GM23248 (cell line): ENCODE results near the gene SGK1. TPM values are rescaled to one million over a fixed set of nuclear protein-coding genes. Genes with fewer than 3 reads are reported as not detected.
A peak's percentile ranks its signal among the peaks of the same experiment; 100 is the strongest.

ENCODE experiments used
- DNase-seq: peaks from one replicate; pipeline ENCODE4 v3.0.0-alpha.2; 2015
- H2AFZ ChIP-seq: fragments of 200-600 bp; sonication (generic); 2 replicates; pipeline ENCODE4 v1.6.1; 2016; ENCODE audit warnings: antibody characterized with exemption
- H3F3A ChIP-seq: fragments of 200-600 bp; sonication (generic); 2 replicates; pipeline ENCODE4 v1.6.1; 2016; ENCODE audit warnings: mild to moderate bottlenecking, antibody characterized with exemption, mixed run types; ENCODE audit not compliant: insufficient read depth
- H3K27ac ChIP-seq: fragments of 200-600 bp; sonication (generic); 2 replicates; pipeline ENCODE4 v1.5.1; 2016; ENCODE audit warnings: mild to moderate bottlenecking
- H3K27me3 ChIP-seq: fragments of 200-600 bp; sonication (generic); replicated peaks from 2 replicates; pipeline ENCODE4 v1.6.1; 2016; ENCODE audit warnings: mild to moderate bottlenecking; ENCODE audit not compliant: insufficient read depth
- H3K36me3 ChIP-seq: fragments of 200-600 bp; sonication (generic); 2 replicates; pipeline ENCODE4 v1.6.1; 2016; ENCODE audit warnings: low read depth, mild to moderate bottlenecking
- H3K4me1 ChIP-seq: fragments of 200-600 bp; sonication (generic); 2 replicates; pipeline ENCODE4 v1.6.1; 2016; ENCODE audit warnings: mild to moderate bottlenecking; ENCODE audit not compliant: insufficient read depth
- H3K4me2 ChIP-seq: fragments of 200-600 bp; sonication (generic); one replicate; pipeline ENCODE4 v1.6.1; 2016; ENCODE audit warnings: mild to moderate bottlenecking; ENCODE audit not compliant: unreplicated experiment
- H3K4me3 ChIP-seq: fragments of 200-600 bp; sonication (generic); 2 replicates; pipeline ENCODE4 v1.5.1; 2016; ENCODE audit warnings: mild to moderate bottlenecking
- H3K79me2 ChIP-seq: fragments of 200-600 bp; sonication (generic); 2 replicates; pipeline ENCODE4 v1.6.1; 2016; ENCODE audit warnings: mild to moderate bottlenecking; ENCODE audit not compliant: insufficient read depth
- H3K9ac ChIP-seq: fragments of 200-600 bp; sonication (generic); 2 replicates; pipeline ENCODE4 v1.6.1; 2016; ENCODE audit warnings: mild to moderate bottlenecking
- H3K9me2 ChIP-seq: fragments of 200-600 bp; sonication (generic); 2 replicates; pipeline ENCODE4 v1.6.1; 2016; ENCODE audit warnings: mixed run types, mild to moderate bottlenecking, moderate library complexity; ENCODE audit not compliant: insufficient read depth
- H3K9me3 ChIP-seq: fragments of 200-600 bp; sonication (generic); one replicate; pipeline ENCODE4 v1.6.1; 2017; ENCODE audit warnings: low read depth
- H4K20me1 ChIP-seq: fragments of 200-600 bp; sonication (generic); 2 replicates; pipeline ENCODE4 v1.6.0; 2016; ENCODE audit not compliant: insufficient read depth
- EZH2 ChIP-seq: fragments of 200-600 bp; sonication (generic); IDR thresholded peaks from 2 replicates; pipeline ENCODE4 v1.6.1; 2018; ENCODE audit warnings: antibody characterized with exemption, mild to moderate bottlenecking; ENCODE audit not compliant: insufficient read depth, poor library complexity, severe bottlenecking
- EZH2phosphoT487 ChIP-seq: fragments of 200-600 bp; sonication (generic); IDR thresholded peaks from 2 replicates; pipeline ENCODE4 v1.6.1; 2018; ENCODE audit warnings: antibody characterized with exemption, moderate library complexity, mild to moderate bottlenecking, low read depth; ENCODE audit not compliant: insufficient read depth
- WGBS, 2 experiments: methylation state at CpG; one replicate each; pipeline ENCODE4 v1.1.6; 2015 to 2017; ENCODE audit warnings: low lambda C conversion rate in 2 of 2, low coverage in 1 of 2; ENCODE audit errors: missing lambda C conversion rate in 2 of 2; 5-methylcytosine and 5-hydroxymethylcytosine counted together
- in situ Hi-C: fragments of 300-500 bp; cut with MboI; formaldehyde crosslinking; loops from 2 replicates; pipeline ENCODE4 v1.15.0; 2020
- polyA plus RNA-seq: library from polyadenylated mRNA; unstranded; fragments of >200 nt; fragmentation: Nextera tagmentation; extraction: Ambion mirVana; gene quantifications from 2 replicates; pipeline ENCODE4 v1.2.1, GENCODE V29; 2016
- total RNA-seq: library from RNA; depleted of rRNA; stranded (reverse); fragments of >200 nt; shearing (Covaris generic); gene quantifications from 2 replicates; pipeline ENCODE4 v1.2.3, GENCODE V29; 2014

The SGK1 gene
- total and polyA plus RNA-seq, 2 experiments from 2014 or later = 134 to 228 TPM

DNA sequence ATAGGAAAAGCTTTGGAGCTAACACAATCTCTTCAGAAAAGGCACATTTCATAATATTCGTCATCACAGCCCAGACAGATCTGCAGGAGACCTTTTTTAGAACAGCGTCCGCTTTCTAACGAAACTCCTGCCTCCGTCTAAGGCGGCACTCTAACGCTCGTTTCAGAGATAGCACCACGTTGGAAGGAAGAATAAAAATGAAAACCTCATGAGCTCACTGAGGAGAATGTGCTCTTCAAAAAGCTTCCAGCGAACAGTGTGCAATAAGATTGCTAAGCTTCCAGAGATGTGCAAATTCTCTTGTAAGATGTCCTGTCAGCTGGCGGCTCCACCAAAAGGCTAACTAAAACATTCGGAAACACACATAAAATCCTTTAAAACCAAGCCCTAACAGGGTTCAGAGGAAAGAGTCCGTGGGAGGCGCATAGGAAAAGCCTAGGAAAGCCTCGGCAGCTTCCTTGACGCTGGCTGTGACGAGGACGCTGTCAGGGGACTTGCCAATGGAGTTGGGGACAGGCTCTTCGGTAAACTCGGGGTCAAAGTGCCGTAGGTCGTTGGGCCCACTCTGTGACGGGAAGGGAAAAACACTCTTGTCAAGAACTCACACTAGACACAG is 147.9 kb downstream of the SGK1 start:
- Histone ChIP-seq H3K27ac (0 out of 2 replicates have a peak overlapping the region, but pooled peaks have one; percentile 26), H3K4me1 (peaks cover 33% of the 10 kb centered on the region), H3K27me3 (no peaks in the 10 kb centered on the region), H3K79me2 (peaks cover 46% of the 10 kb centered on the region), H3K4me3 (peak overlapping the region; percentile 99), H3F3A (peaks cover 91% of the 10 kb centered on the region), H3K9me3 (no peaks in the 10 kb centered on the region), H3K9me2 (no peaks in the 10 kb centered on the region), H3K9ac (peak overlapping the region; percentile 99), H2AFZ (no peak overlapping the region), H3K4me2 (peak overlapping the region; percentile 99), H3K36me3 (peaks cover 54% of the 10 kb centered on the region), H4K20me1 (peaks cover 36% of the 10 kb centered on the region)
- no peak for TF ChIP-seq EZH2
- no peak for TF ChIP-seq EZH2phosphoT487
- WGBS, 2 experiments = 93% methylated on average over 23 of the region's 23 CpGs
- peak; percentile 14 for DNase-seq
- in situ Hi-C loops = loop anchor here (5.0 kb wide), 1 partner anchor 472 kb away; no protein-coding TSS in a partner anchor

DNA sequence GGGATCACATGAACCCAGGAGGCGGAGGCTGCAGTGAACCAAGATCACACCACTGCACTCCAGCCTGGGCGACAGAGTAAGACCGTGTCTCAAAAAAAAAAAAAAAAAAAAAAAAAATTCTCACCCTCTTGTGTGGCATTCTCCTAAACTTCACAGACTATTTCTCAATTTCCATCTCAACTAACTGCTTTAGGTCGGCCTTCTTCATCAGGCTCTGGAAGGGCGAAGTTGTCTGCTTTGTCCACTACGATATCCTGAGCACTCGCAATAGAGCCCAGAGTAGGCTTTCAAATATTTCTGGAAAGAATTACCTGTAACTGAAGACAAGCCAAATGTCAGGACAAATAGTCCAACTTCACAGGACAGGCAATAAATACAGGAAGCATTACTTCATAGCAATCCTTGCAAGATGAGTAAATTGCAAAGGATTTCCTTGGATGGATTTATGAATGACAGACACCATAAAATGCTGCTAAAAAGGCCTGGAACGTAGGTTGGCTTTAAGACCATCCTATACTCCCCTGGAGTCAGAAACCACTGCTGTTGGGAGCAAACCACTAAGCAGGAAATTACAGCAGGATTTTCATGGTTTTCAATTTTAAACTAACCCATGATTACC is 149.2 kb downstream of the SGK1 start:
- peaks cover 37% of the 10 kb centered on the region for H3K79me2 ChIP-seq
- peak overlapping the region; percentile 99 for H3K4me3 ChIP-seq
- H3K9me2 ChIP-seq = no peaks in the 10 kb centered on the region
- peaks cover 86% of the 10 kb centered on the region for H3F3A ChIP-seq
- no peaks in the 10 kb centered on the region for H3K9me3 ChIP-seq
- peaks cover 34% of the 10 kb centered on the region for H4K20me1 ChIP-seq
- H3K27me3 ChIP-seq = no peaks in the 10 kb centered on the region
- in situ Hi-C loops = loop anchor here (5.0 kb wide), 1 partner anchor 474 kb away; no protein-coding TSS in a partner anchor
- 95 to 96% methylated on average over 8 of the region's 8 CpGs for WGBS, 2 experiments
- H3K4me2 ChIP-seq = peak overlapping the region; percentile 99
- peak; percentile 25 for DNase-seq
- 0 out of 2 replicates have a peak overlapping the region, but pooled peaks have one; percentile 26 for H3K27ac ChIP-seq
- TF ChIP-seq EZH2phosphoT487 (no peak), EZH2 (no peak)
- peaks cover 33% of the 10 kb centered on the region for H3K4me1 ChIP-seq
- peak overlapping the region; percentile 99; the same call in 1 of the 2 replicates for H3K9ac ChIP-seq
- no peak overlapping the region for H2AFZ ChIP-seq
- peaks cover 52% of the 10 kb centered on the region for H3K36me3 ChIP-seq

DNA sequence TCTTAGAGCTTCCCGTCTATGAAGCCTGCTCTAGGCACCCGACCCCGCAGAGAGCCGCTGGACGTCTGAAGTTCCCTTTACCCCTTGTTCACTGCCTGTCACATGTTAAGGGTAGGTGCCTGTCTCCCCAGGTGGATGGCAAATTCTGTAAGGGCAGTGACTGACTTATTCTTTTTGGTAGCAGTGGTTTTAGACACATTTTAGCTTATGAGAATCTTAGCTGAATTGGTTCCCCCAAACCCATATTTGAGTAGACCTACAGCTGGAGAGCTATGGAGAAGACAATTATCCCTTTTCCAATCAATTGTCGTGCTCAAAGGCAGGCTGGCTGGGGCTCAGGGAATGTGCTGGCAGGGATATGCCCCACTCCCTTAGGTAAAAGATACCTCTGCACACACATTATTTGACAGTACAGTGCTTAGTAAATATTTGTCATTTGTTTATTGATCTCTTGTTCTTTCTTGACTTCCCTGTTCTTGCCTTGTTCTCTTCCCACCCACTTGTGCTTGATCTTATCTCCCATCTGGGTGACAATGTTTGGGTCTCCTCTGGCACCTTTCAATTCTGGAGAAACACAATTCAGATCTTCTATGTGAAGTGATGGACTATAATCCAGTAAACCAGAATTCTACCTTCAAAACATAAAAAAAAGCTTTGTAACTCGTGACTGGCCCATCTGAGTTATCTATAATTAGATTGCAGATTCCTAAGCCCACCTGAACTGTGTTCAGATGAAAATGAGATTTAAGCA is 151.2 kb downstream of the SGK1 start:
- Histone ChIP-seq H4K20me1 (peaks cover 16% of the 10 kb centered on the region; the same call in 1 of the 2 replicates), H3K4me3 (no peak overlapping the region), H3K36me3 (peaks cover 32% of the 10 kb centered on the region), H3K4me2 (no peak overlapping the region), H2AFZ (no peak overlapping the region), H3K9me3 (no peaks in the 10 kb centered on the region), H3K27me3 (no peaks in the 10 kb centered on the region), H3K79me2 (peaks cover 17% of the 10 kb centered on the region), H3K9ac (no peak overlapping the region), H3F3A (peaks cover 66% of the 10 kb centered on the region), H3K9me2 (no peaks in the 10 kb centered on the region), H3K4me1 (peaks cover 29% of the 10 kb centered on the region), H3K27ac (no peak overlapping the region)
- DNase-seq = no peak
- 79 to 84% methylated on average over 7 of the region's 7 CpGs for WGBS, 2 experiments
- TF ChIP-seq EZH2phosphoT487 (no peak), EZH2 (no peak)
- in situ Hi-C loops = loop anchor here (5.0 kb wide), 1 partner anchor 476 kb away; no protein-coding TSS in a partner anchor

DNA sequence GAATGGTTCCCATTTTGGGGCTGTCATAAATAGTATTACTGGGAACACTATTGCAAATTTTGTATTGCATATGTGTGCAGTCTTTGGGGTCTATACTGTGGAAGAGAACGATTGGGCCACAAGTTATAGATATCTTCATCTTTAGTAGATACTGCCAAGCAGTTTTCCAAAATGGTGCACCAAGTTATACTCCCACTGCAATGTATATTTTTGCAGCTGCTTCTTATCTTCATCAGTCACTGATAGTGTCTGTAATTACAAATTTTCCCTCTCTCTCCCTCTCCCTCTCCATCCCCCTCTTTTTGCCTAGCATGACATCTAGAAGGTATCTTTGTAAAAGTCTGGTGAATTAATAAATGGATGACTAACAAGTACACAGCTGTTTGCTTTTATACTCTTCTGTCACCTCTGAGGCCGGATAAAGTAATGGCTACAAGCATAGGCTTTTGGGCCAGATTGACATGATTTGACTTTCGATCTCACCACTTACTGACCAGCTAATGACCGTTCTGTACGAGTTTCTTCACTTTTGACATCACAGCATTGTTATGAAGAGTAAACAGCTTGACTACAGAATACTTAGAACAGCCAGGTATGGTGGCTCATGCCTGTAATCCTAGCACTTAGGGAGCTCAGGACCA is 152.2 kb downstream of the SGK1 start:
- H3K4me3 ChIP-seq = no peak overlapping the region
- H4K20me1 ChIP-seq = peaks cover 7% of the 10 kb centered on the region; the same call in 1 of the 2 replicates
- peaks cover 22% of the 10 kb centered on the region for H3K36me3 ChIP-seq
- 90% methylated on average over 5 of the region's 5 CpGs for WGBS, 2 experiments
- no peaks in the 10 kb centered on the region for H3K9me3 ChIP-seq
- peaks cover 63% of the 10 kb centered on the region for H3F3A ChIP-seq
- peaks cover 7% of the 10 kb centered on the region; the same call in 1 of the 2 replicates for H3K79me2 ChIP-seq
- no peak overlapping the region for H3K9ac ChIP-seq
- H2AFZ ChIP-seq = no peak overlapping the region
- in situ Hi-C loops = loop anchor here (5.0 kb wide), 1 partner anchor 477 kb away; no protein-coding TSS in a partner anchor
- TF ChIP-seq EZH2 (no peak), EZH2phosphoT487 (no peak)
- no peak overlapping the region for H3K27ac ChIP-seq
- no peak for DNase-seq
- no peaks in the 10 kb centered on the region for H3K9me2 ChIP-seq
- H3K4me1 ChIP-seq = peaks cover 27% of the 10 kb centered on the region
- H3K4me2 ChIP-seq = no peak overlapping the region
- no peaks in the 10 kb centered on the region for H3K27me3 ChIP-seq
